ENCODE measurements around the gene NDUFB8. TPM values are rescaled to one million over a fixed set of nuclear protein-coding genes. Genes with fewer than 3 reads are reported as not detected.

Gene NDUFB8
- total and polyA plus RNA-seq, 5 experiments from 2014 or later, result 170 to 585 (median 520) TPM

DNA sequence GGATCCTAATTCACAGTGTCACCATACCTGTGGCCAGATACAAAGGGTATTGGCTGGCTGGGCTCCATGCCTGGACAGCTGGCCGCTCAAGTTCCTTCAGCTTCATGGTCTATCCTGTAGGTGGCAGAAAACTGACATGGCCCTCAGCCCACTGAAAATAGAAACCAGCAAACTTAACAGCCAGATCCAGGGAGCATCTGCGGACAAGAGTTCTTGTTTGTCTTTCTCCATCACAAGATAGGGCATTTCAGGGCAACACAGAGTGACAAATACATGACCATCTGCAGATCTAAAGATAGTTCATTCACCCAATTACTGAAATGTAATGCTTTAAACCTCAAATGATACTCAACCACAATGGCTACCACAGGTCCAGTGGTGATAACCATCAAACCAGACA lies 12.8 kb downstream of the NDUFB8 start:
- Mint-ChIP-seq H3K27me3 (no peaks in the 10 kb centered on the region), H3K36me3 (peaks cover 0 to 28% (median 4%) of the 10 kb centered on the region in 3 donors), H3K4me3 (no peak overlapping the region), H3K9me3 (no peaks in the 10 kb centered on the region), H3K27ac (peak overlapping the region in 2 of 10 donors; percentile 10 to 39), H3K4me1 (peaks cover 23 to 55% (median 39%) of the 10 kb centered on the region in 4 donors)
- POLR2A ChIA-PET, result no interaction called here
- no peak for ATAC-seq
- no peak for DNase-seq

DNA sequence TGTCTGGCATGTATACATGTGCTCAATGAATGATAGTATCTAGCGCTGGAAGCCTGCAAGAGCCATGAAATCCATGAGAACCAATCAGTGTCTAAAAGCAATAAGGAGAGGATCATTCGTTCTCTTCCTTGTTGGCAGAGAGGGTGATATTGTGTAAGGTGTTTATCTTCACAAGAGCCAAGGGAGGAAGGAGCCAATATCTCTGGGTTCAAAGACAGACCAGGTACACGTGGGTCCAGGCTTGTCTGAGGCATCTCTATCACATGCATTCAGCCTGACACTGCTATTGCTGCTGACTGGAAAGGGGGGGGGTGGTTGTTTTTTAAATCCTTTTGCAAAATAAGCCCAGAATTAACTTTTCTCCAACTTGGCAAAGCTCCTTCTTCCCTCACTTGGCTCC lies 14.1 kb downstream of the NDUFB8 start:
- Mint-ChIP-seq H3K9me3 (no peaks in the 10 kb centered on the region), H3K27me3 (no peaks in the 10 kb centered on the region), H3K4me1 (peaks cover 29 to 68% (median 52%) of the 10 kb centered on the region in 4 donors), H3K27ac (peak overlapping the region in 4 of 10 donors; percentile 37 to 82 (median 54)), H3K36me3 (peaks cover 0 to 23% (median 4%) of the 10 kb centered on the region in 3 donors), H3K4me3 (no peak overlapping the region)
- ATAC-seq, result no peak
- POLR2A ChIA-PET, result no interaction called here
- DNase-seq, result no peak

DNA sequence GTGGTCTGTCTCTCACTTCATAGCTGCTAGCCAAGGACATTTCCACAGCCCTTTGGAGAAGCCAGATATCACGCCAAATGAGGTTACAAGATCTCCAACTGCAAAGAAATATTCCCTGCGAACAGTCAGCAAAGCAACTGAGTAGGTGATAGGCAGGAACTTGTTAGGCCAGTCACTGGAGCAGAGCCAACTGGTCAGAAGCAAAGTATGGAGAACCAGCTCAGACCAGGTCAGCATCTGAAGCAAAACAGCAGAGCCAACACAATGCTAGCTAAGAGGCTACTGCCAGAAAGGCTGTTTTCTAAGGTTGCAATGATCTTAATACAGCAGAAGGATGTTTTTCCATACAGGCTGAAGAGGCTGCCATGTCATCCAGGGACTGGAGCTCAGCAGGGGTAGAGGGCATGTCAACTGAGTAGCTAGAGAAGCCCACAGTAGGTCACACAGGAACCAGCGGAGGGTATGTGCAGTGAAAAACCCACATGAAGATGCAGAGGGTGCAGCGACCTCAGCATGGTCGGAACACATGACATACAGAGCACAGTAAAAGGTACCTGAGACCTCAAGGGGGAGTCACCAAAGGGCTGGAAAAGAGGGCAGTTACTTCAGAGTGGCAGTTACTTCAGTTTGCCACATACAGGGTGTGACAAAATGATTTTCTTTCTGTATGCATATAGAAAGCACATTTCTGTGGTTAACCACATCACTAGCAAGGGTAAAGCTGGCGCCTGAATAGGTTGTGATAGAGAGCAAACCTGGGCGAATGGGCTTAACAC lies 18.9 kb downstream of the NDUFB8 start:
- H3K27ac Mint-ChIP-seq, result peak overlapping the region; percentile 64 to 100 (median 90)
- peak overlapping the region; percentile 13 to 83 (median 61) for H3K4me3 Mint-ChIP-seq
- H3K4me1 Mint-ChIP-seq, result peaks cover 38 to 80% (median 76%) of the 10 kb centered on the region in 4 donors
- H3K9me3 Mint-ChIP-seq, result no peaks in the 10 kb centered on the region
- POLR2A ChIA-PET, result interaction anchor here (0.9 to 3.6 kb wide), 6 partner anchors 15 to 779 kb away, joined by 3 to 18 read pairs (median 4); partner anchors contain the start of genes COX15 and CUTC
- DNase-seq (peak; percentile 33 to 93 (median 80)), ATAC-seq (peak; percentile 90 to 93)
- peaks cover 0 to 20% (median 10%) of the 10 kb centered on the region in 3 donors for H3K36me3 Mint-ChIP-seq
- no peaks in the 10 kb centered on the region for H3K27me3 Mint-ChIP-seq

DNA sequence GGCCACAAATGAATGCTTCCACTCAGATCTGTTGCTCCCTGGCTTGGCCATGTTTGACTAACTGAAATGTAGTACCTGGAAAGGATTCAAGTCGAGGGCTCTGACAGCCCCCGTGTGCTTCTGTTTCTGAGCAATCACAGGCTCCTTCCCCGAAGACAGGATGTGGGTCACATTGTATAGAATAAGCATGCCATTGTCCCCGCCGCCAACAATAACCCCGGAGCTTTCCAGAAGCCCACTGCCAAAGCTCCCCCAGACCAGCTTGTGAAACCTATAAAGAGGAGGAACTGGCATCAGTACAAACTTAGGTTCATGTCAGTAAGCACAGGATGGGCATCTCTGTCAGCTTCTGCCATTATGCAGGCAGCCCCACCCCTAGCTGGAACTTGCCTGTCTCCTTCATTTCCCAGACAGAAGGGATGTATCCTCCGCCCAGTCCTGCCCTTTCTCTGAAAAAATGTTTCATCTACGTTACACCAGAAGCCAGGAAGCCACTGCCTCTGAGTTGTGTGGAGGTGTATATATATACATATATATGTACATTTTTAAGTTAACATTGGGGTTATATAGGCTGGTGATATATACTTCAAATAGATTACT lies 20.3 kb downstream of the NDUFB8 start:
- H3K36me3 Mint-ChIP-seq, result peaks cover 0 to 28% (median 20%) of the 10 kb centered on the region in 3 donors
- ATAC-seq (peak; percentile 14 to 15), DNase-seq (peak in 4 of 10 donors; percentile 25 to 55 (median 42))
- H3K27me3 Mint-ChIP-seq, result no peaks in the 10 kb centered on the region
- H3K9me3 Mint-ChIP-seq, result no peaks in the 10 kb centered on the region
- peak overlapping the region; percentile 50 to 82 (median 66) for H3K4me3 Mint-ChIP-seq
- H3K27ac Mint-ChIP-seq, result peak overlapping the region; percentile 47 to 100 (median 90)
- peaks cover 40 to 87% (median 77%) of the 10 kb centered on the region in 4 donors for H3K4me1 Mint-ChIP-seq
- POLR2A ChIA-PET, result interaction anchor here (0.6 to 3.6 kb wide), 7 partner anchors 9 to 222 kb away, joined by 3 to 18 read pairs (median 4); partner anchors contain the start of gene HIF1AN

DNA sequence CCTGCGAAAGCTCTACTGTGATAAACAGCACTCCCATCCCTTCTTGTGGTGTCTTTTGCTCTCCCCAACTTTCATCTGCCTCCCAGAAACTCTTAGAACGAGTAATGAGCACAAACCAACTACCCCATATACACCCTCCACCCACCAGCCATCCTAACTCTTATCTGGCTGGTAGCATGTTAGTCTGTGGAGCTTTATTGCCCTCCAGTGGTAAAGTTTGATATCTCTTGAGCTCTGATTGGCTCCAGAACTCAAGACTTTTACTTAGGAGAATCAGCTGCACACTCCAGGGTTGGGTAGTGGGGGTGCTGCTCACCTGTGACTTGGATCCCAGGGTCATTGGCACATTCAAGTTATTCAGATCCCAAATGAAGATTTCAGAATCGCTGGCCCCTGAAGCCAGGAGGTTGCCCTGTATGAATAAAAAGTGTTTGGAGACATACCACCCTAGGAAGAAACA lies 20.9 kb downstream of the NDUFB8 start:
- H3K4me3 Mint-ChIP-seq, result peak overlapping the region; percentile 50 to 82 (median 66)
- ATAC-seq (peak; percentile 46 to 61), DNase-seq (peak in 8 of 10 donors; percentile 30 to 80 (median 66))
- H3K4me1 Mint-ChIP-seq, result peaks cover 40 to 87% (median 78%) of the 10 kb centered on the region in 4 donors
- POLR2A ChIA-PET, result interaction anchor here (0.5 to 3.6 kb wide), 8 partner anchors 10 to 227 kb away, joined by 3 to 18 read pairs (median 4); partner anchors contain the start of gene HIF1AN
- H3K27ac Mint-ChIP-seq, result peak overlapping the region; percentile 47 to 100 (median 90)
- H3K27me3 Mint-ChIP-seq, result no peaks in the 10 kb centered on the region
- H3K9me3 Mint-ChIP-seq, result no peaks in the 10 kb centered on the region
- peaks cover 0 to 30% (median 23%) of the 10 kb centered on the region in 3 donors for H3K36me3 Mint-ChIP-seq

DNA sequence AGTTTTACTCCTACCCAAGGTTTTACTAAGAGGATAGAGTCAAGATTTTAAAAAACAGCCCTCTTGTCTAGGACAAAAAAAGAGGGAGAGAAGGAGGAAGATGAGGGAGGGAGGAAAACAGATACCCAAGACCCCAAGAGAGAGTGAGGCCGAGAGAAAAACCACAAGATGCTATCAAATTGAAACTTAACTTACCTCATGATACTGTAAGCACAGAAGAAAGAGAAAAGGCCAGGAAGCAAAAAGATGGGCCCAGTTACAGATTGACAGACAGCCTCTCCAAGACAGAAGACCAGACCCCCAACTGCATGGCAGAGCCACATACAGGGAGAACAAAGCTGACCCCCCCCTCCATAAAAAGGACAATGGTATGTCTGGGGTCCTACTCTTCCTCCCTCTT lies 21.4 kb downstream of the NDUFB8 start:
- H3K27ac Mint-ChIP-seq, result peak overlapping the region; percentile 47 to 100 (median 90)
- POLR2A ChIA-PET, result interaction anchor here (0.5 to 3.6 kb wide), 7 partner anchors 10 to 226 kb away, joined by 3 to 18 read pairs (median 4); partner anchors contain the start of gene HIF1AN
- no peaks in the 10 kb centered on the region for H3K9me3 Mint-ChIP-seq
- peaks cover 0 to 31% (median 23%) of the 10 kb centered on the region in 3 donors for H3K36me3 Mint-ChIP-seq
- DNase-seq (no peak), ATAC-seq (no peak)
- H3K4me3 Mint-ChIP-seq, result peak overlapping the region; percentile 50 to 82 (median 66)
- H3K27me3 Mint-ChIP-seq, result no peaks in the 10 kb centered on the region
- H3K4me1 Mint-ChIP-seq, result peaks cover 40 to 87% (median 78%) of the 10 kb centered on the region in 4 donors

DNA sequence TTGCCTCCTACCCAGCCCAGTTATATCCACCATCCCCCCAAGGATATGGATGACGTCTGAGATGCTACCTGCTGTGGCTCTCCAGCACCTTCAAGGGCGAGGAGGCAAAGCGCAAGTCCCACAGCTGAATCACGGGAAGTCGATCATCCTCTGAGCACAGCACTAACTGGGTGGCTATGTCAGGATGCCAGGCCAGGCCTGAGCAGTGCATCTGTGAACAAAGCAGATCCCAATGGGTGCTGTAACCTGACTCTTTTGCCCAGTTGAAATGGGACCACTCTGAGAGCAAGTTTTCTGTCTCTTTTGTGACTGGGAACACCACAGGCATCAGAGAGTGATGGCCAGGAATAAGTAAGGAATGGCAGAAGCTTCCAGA lies 22.3 kb downstream of the NDUFB8 start:
- POLR2A ChIA-PET, result interaction anchor here (1.3 to 1.8 kb wide), 2 partner anchors 28 to 73 kb away, joined by 3 to 6 read pairs; partner anchors contain the start of gene HIF1AN
- Mint-ChIP-seq H3K4me1 (peaks cover 42 to 84% (median 74%) of the 10 kb centered on the region in 4 donors), H3K4me3 (peak overlapping the region in 9 of 10 donors; percentile 2 to 64 (median 50)), H3K27ac (peak overlapping the region in 9 of 10 donors; percentile 49 to 100 (median 82)), H3K36me3 (peaks cover 0 to 37% (median 23%) of the 10 kb centered on the region in 3 donors), H3K9me3 (no peaks in the 10 kb centered on the region), H3K27me3 (no peaks in the 10 kb centered on the region)
- peak in 1 of 10 donors; percentile 25 for DNase-seq
- no peak for ATAC-seq

- POLR2A ChIA-PET, result no interaction called here
- DNase-seq (no peak), ATAC-seq (no peak)
- peaks cover 39 to 78% (median 68%) of the 10 kb centered on the region in 4 donors for H3K4me1 Mint-ChIP-seq
- peak overlapping the region; percentile 28 to 100 (median 76) for H3K27ac Mint-ChIP-seq
- peak overlapping the region in 9 of 10 donors; percentile 10 to 64 (median 50) for H3K4me3 Mint-ChIP-seq
- no peaks in the 10 kb centered on the region for H3K9me3 Mint-ChIP-seq
- no peaks in the 10 kb centered on the region for H3K27me3 Mint-ChIP-seq
- H3K36me3 Mint-ChIP-seq, result peaks cover 0 to 43% (median 24%) of the 10 kb centered on the region in 3 donors
These were observed 22.9 kb downstream of the NDUFB8 start for GRCh38 chr10:100506596-100507356.

DNA sequence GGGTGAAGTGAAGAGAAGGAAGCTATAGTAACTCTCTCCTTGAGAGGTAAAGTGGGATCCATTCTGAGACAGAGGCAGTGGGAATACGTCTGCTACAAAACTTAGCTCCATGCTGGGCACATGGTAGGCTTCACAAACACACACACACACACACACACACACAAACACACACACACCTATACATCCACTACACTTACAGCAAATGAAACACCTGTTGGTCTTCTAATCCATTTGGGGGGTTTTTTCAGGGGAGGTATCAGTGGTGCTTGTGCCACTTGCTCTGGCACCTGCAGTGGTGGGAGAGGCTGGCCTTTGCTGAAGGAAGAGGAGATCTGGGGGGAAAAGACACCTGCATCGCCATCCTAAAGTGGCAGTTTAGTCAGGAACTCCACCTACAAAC lies 24.5 kb downstream of the NDUFB8 start:
- peaks cover 30 to 62% (median 52%) of the 10 kb centered on the region in 4 donors for H3K4me1 Mint-ChIP-seq
- DNase-seq (no peak), ATAC-seq (no peak)
- peaks cover 0 to 58% (median 36%) of the 10 kb centered on the region in 3 donors for H3K36me3 Mint-ChIP-seq
- no peaks in the 10 kb centered on the region for H3K27me3 Mint-ChIP-seq
- H3K27ac Mint-ChIP-seq, result peak overlapping the region in 4 of 10 donors; percentile 9 to 62 (median 37)
- no peaks in the 10 kb centered on the region for H3K9me3 Mint-ChIP-seq
- POLR2A ChIA-PET, result interaction anchor here (0.7 kb wide), 1 partner anchor 30 kb away, joined by 3 read pairs; the partner anchor contains the start of gene HIF1AN
- H3K4me3 Mint-ChIP-seq, result no peak overlapping the region

DNA sequence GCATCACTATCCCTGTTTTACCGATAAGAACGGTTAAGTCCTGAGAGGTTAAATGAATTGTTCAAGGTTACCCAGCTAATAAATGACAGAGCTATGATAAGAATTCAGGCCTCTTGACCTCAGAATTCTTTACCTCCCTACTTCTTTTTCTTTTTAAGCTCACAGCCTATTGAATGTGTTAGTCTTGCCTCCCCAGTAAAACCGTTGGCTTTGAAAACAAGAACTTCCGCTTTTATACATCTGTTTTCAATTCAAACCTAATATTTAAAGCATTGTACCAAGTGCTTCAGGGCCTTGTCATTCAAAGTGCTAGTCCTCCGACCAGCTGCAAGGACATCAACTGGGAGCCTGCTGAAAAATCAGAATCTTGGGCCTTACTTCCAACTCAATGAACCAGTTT lies 25.6 kb downstream of the NDUFB8 start:
- no peak overlapping the region for H3K4me3 Mint-ChIP-seq
- peak overlapping the region in 2 of 10 donors; percentile 17 to 48 for H3K27ac Mint-ChIP-seq
- no peak for ATAC-seq

GRCh38 chr10:100502926-100503494 lies 26.7 kb downstream of the NDUFB8 start:
- H3K9me3 Mint-ChIP-seq, result no peaks in the 10 kb centered on the region
- DNase-seq (no peak), ATAC-seq (no peak)
- H3K36me3 Mint-ChIP-seq, result peaks cover 6 to 78% (median 41%) of the 10 kb centered on the region in 3 donors
- H3K27ac Mint-ChIP-seq, result peak overlapping the region in 2 of 10 donors; percentile 46 to 75
- H3K27me3 Mint-ChIP-seq, result no peaks in the 10 kb centered on the region
- POLR2A ChIA-PET, result no interaction called here
- no peak overlapping the region for H3K4me3 Mint-ChIP-seq
- peaks cover 25 to 58% (median 39%) of the 10 kb centered on the region in 4 donors for H3K4me1 Mint-ChIP-seq

More for the DNA sequence above, 25.6 kb downstream of the NDUFB8 start:
- POLR2A ChIA-PET, result no interaction called here
- Mint-ChIP-seq H3K4me1 (peaks cover 28 to 59% (median 43%) of the 10 kb centered on the region in 4 donors), H3K27me3 (no peaks in the 10 kb centered on the region), H3K9me3 (no peaks in the 10 kb centered on the region), H3K36me3 (peaks cover 3 to 69% (median 39%) of the 10 kb centered on the region in 3 donors)
- DNase-seq, result no peak
